Measurements from ENCODE around the gene DYDC2.

DYDC2 gene

GRCh38 chr10:80372675-80373074 is 16.1 kb downstream of the DYDC2 start:
- DNase-seq (ENCODE audit: low spot score), result peak; percentile 68

GRCh38 chr10:80373502-80373901 is 16.9 kb downstream of the DYDC2 start:
- no peak for DNase-seq (ENCODE audit: low spot score)

GRCh38 chr10:80379701-80380100 is 23.1 kb downstream of the DYDC2 start:
- DNase-seq (ENCODE audit: low spot score), result no peak

- DNase-seq (ENCODE audit: low spot score), result no peak
These were observed 23.6 kb downstream of the DYDC2 start for GRCh38 chr10:80380185-80380584.

- DNase-seq (ENCODE audit: low spot score), result peak; percentile 59
These were observed 26.4 kb downstream of the DYDC2 start for GRCh38 chr10:80382989-80383388.

- DNase-seq (ENCODE audit: low spot score), result no peak
These were observed 34.2 kb downstream of the DYDC2 start for GRCh38 chr10:80390740-80391139.

- no peak for DNase-seq (ENCODE audit: low spot score)
These were observed 35.7 kb downstream of the DYDC2 start for GRCh38 chr10:80392250-80392649.

GRCh38 chr10:80394358-80394916 is 37.9 kb downstream of the DYDC2 start:
- no peak for DNase-seq (ENCODE audit: low spot score)

GRCh38 chr10:80397014-80397413 is 40.4 kb downstream of the DYDC2 start:
- no peak for DNase-seq (ENCODE audit: low spot score)

- no peak for DNase-seq (ENCODE audit: low spot score)
These were observed 43.7 kb downstream of the DYDC2 start for GRCh38 chr10:80400136-80400804.

GRCh38 chr10:80405035-80405434 is 48.5 kb downstream of the DYDC2 start:
- no peak for DNase-seq (ENCODE audit: low spot score)

GRCh38 chr10:80405626-80406025 is 49.0 kb downstream of the DYDC2 start:
- DNase-seq (ENCODE audit: low spot score), result no peak

GRCh38 chr10:80406204-80406603 is 49.6 kb downstream of the DYDC2 start:
- no peak for DNase-seq (ENCODE audit: low spot score)

GRCh38 chr10:80407812-80408241 is 51.2 kb downstream of the DYDC2 start:
- peak; percentile 36 for DNase-seq (ENCODE audit: low spot score)

GRCh38 chr10:80408242-80409101 is 51.9 kb downstream of the DYDC2 start, which contains the start of gene PRXL2A:
TSS of gene PRXL2A (plus strand) at chr10:80408551. CDS start at chr10:80420468, 11,917 bp downstream.
- peak; percentile 72 for DNase-seq (ENCODE audit: low spot score)

- DNase-seq (ENCODE audit: low spot score), result no peak
These were observed 52.5 kb downstream of the DYDC2 start for GRCh38 chr10:80409121-80409520.

GRCh38 chr10:80410122-80410521 is 53.5 kb downstream of the DYDC2 start:
- no peak for DNase-seq (ENCODE audit: low spot score)

GRCh38 chr10:80410578-80411145 is 54.1 kb downstream of the DYDC2 start:
- no peak for DNase-seq (ENCODE audit: low spot score)

- DNase-seq (ENCODE audit: low spot score), result no peak
These were observed 54.7 kb downstream of the DYDC2 start for GRCh38 chr10:80411267-80411668.

GRCh38 chr10:80411681-80412220 is 55.2 kb downstream of the DYDC2 start:
- no peak for DNase-seq (ENCODE audit: low spot score)

- no peak for DNase-seq (ENCODE audit: low spot score)
These were observed 55.9 kb downstream of the DYDC2 start for GRCh38 chr10:80412486-80412885.

GRCh38 chr10:80413271-80413996 is 56.9 kb downstream of the DYDC2 start:
- no peak for DNase-seq (ENCODE audit: low spot score)
